Right cardiac atrium (tissue), 5 donors: ENCODE results near the gene F11R. TPM values are rescaled to one million over a fixed set of nuclear protein-coding genes. Genes with fewer than 3 reads are reported as not detected.
"Not testable (repeated sequence)": the region's sequence is repeated elsewhere in the genome, so short reads cannot be mapped to it uniquely, and the experiment has no call there.

Experiments used
- ATAC-seq, 2 donors: fragments of 200-7000 bp; cut with Tn5 transposase; one replicate each; pipeline versions ENCODE4 v1.8.0 to v1.9.1; 2020; ENCODE audit warnings: moderate library complexity in 2 of 2, mild to moderate bottlenecking in 1 of 2
- DNase-seq, 3 donors: peaks; one replicate each; pipeline ENCODE4 v3.0.0-alpha.2; 2020
- H3K27ac ChIP-seq: one replicate; pipeline ENCODE4 v1.5.1; 2013; ENCODE audit warnings: mild to moderate bottlenecking, low read length, control low read depth, moderate library complexity
- H3K27me3 ChIP-seq: one replicate; pipeline ENCODE4 v1.6.1; 2013; ENCODE audit not compliant: control insufficient read depth, insufficient read depth
- H3K4me1 ChIP-seq: one replicate; pipeline ENCODE4 v1.6.1; 2013; ENCODE audit warnings: low read length; ENCODE audit not compliant: control insufficient read depth, insufficient read depth
- H3K4me3 ChIP-seq: one replicate; pipeline ENCODE4 v1.5.1; 2013; ENCODE audit warnings: low read length, control low read depth
- H3K9me3 ChIP-seq: one replicate; pipeline ENCODE4 v1.6.1; 2013; ENCODE audit warnings: low read length; ENCODE audit not compliant: control insufficient read depth
- WGBS: extraction: QIAGEN DNeasy Blood & Tissue Kit; methylation state at CpG from one replicate; pipeline ENCODE4 v1.1.7; 2013; 5-methylcytosine and 5-hydroxymethylcytosine counted together
- intact Hi-C, 4 donors: fragments of 100-400 bp; cut with DNase I; formaldehyde crosslinking; loops; one replicate each; pipeline versions ENCODE4 v1.11.0 to v1.14.0; 2022 to 2023
- polyA plus RNA-seq: library from polyadenylated mRNA; stranded (reverse); fragments of 200-250 nt; gene quantifications from one replicate; pipeline ENCODE4 v1.2.3, GENCODE V29; 2013
- total RNA-seq, 4 donors: library from RNA; stranded (reverse); fragmentation: NEBNext Ultra II Directional; extraction: Animal tissue kit (Norgen Biotek cat#: 25700); gene quantifications; one replicate each; pipeline ENCODE4 v1.2.1, GENCODE V29; 2021
- donor health status: healthy with polysubstance abuse.
- donor health status: DM: no; HTN: yes; CAD: no.
- donor health status: DM: no; HTN: no; CAD: no.
- donor health status: DM: no; HTN: yes; CAD: no; lungs with severe emphysema.
- donor health status: DM: yes; HTN: yes; CAD: no.

The F11R gene
- total and polyA plus RNA-seq, 5 donors, result 12.6 to 27.2 (median 25.3) TPM

- Histone ChIP-seq H3K4me1 (no peaks in the 10 kb centered on the region), H3K27me3 (no peaks in the 10 kb centered on the region), H3K4me3 (no peak overlapping the region), H3K9me3 (no peaks in the 10 kb centered on the region), H3K27ac (no peak overlapping the region)
- intact Hi-C loops, result no loop called here
- peak in 1 of 2 donors; percentile 9 for ATAC-seq
- 76% methylated on average over 5 of the region's 5 CpGs for WGBS
- no peak for DNase-seq
Measured at GRCh38 chr1:161039546-161039945, 18.6 kb upstream of the F11R start.

GRCh38 chr1:161039154-161039545, 18.2 kb upstream of the F11R start:
- intact Hi-C loops, result no loop called here
- no peak for DNase-seq
- no peaks in the 10 kb centered on the region for H3K27me3 ChIP-seq
- ATAC-seq, result peak in 1 of 2 donors; percentile 22
- no peaks in the 10 kb centered on the region for H3K4me1 ChIP-seq
- H3K9me3 ChIP-seq, result no peaks in the 10 kb centered on the region
- H3K4me3 ChIP-seq, result peak overlapping the region; percentile 68
- 17% methylated on average over 3 of the region's 3 CpGs for WGBS
- no peak overlapping the region for H3K27ac ChIP-seq

GRCh38 chr1:161038523-161039153, 17.7 kb upstream of the F11R start, which contains the start of gene TSTD1:
TSS of gene TSTD1 (minus strand) at chr1:161038964. CDS start at chr1:161038889, 75 bp downstream.
- Histone ChIP-seq H3K9me3 (no peaks in the 10 kb centered on the region), H3K27ac (no peak within 1 kb of the TSS), H3K4me3 (peak within 1 kb of the TSS; percentile 68), H3K4me1 (no peaks in the 10 kb centered on the region), H3K27me3 (no peaks in the 10 kb centered on the region)
- 37% methylated on average over 54 of the region's 54 CpGs for WGBS
- intact Hi-C loops, result no loop called here
- peak; percentile 61 to 82 (median 81) for DNase-seq
- ATAC-seq, result peak; percentile 80 to 86

- H3K27me3 ChIP-seq, result no peaks in the 10 kb centered on the region
- 58% methylated on average over 21 of the region's 21 CpGs for WGBS
- DNase-seq (peak in 1 of 3 donors; percentile 54), ATAC-seq (peak; percentile 8 to 11)
- no peaks in the 10 kb centered on the region for H3K4me1 ChIP-seq
- intact Hi-C loops, result no loop called here
- no peak overlapping the region for H3K27ac ChIP-seq
- peak overlapping the region; percentile 68 for H3K4me3 ChIP-seq
- no peaks in the 10 kb centered on the region for H3K9me3 ChIP-seq
Measured at GRCh38 chr1:161037661-161038522, 16.9 kb upstream of the F11R start.

- ATAC-seq, result no peak
- 96% methylated on average over 3 of the region's 3 CpGs for WGBS
- no peaks in the 10 kb centered on the region for H3K9me3 ChIP-seq
- H3K27me3 ChIP-seq, result no peaks in the 10 kb centered on the region
- no peak overlapping the region for H3K27ac ChIP-seq
- H3K4me3 ChIP-seq, result no peak overlapping the region
- no peak for DNase-seq
- intact Hi-C loops, result no loop called here
- peaks cover 2% of the 10 kb centered on the region for H3K4me1 ChIP-seq
Measured at GRCh38 chr1:161033751-161034150, 12.8 kb upstream of the F11R start.

GRCh38 chr1:161032409-161032808, 11.5 kb upstream of the F11R start:
- no peak overlapping the region for H3K4me3 ChIP-seq
- WGBS, result 49% methylated on average over 1 of the region's 1 CpG
- DNase-seq, result no peak
- no peak for ATAC-seq
- no peaks in the 10 kb centered on the region for H3K9me3 ChIP-seq
- intact Hi-C loops, result no loop called here
- H3K4me1 ChIP-seq, result peaks cover 2% of the 10 kb centered on the region
- peak overlapping the region; percentile 50 for H3K27ac ChIP-seq
- H3K27me3 ChIP-seq, result no peaks in the 10 kb centered on the region

GRCh38 chr1:161031874-161032273, 10.9 kb upstream of the F11R start:
- Histone ChIP-seq H3K27ac (no peak overlapping the region), H3K4me3 (no peak overlapping the region), H3K9me3 (no peaks in the 10 kb centered on the region), H3K4me1 (peaks cover 2% of the 10 kb centered on the region), H3K27me3 (no peaks in the 10 kb centered on the region)
- ATAC-seq, result no peak
- no peak for DNase-seq
- 60% methylated on average over 2 of the region's 2 CpGs for WGBS
- intact Hi-C loops, result no loop called here

GRCh38 chr1:161029466-161029865, 8.5 kb upstream of the F11R start:
- H3K9me3 ChIP-seq, ATAC-seq, H3K27me3 ChIP-seq, H3K4me1 ChIP-seq, H3K27ac ChIP-seq, H3K4me3 ChIP-seq, intact Hi-C loops: not testable (repeated sequence)
- 97% methylated on average over 32 of the region's 32 CpGs for WGBS
- DNase-seq, result peak in 1 of 3 donors; percentile 52

- H3K9me3 ChIP-seq, ATAC-seq, H3K27ac ChIP-seq, H3K27me3 ChIP-seq, H3K4me1 ChIP-seq, H3K4me3 ChIP-seq, DNase-seq, intact Hi-C loops: not testable (repeated sequence)
- 67% methylated on average over 1 of the region's 1 CpG for WGBS
Measured at GRCh38 chr1:161026954-161027353, 6.0 kb upstream of the F11R start.

GRCh38 chr1:161022432-161022831, 1.5 kb upstream of the F11R start:
- 93% methylated on average over 12 of the region's 12 CpGs for WGBS
- intact Hi-C loops, result not testable (repeated sequence)

GRCh38 chr1:161021970-161022353, 1.0 kb upstream of the F11R start:
- H3K27ac ChIP-seq, result no peak overlapping the region
- H3K9me3 ChIP-seq, result no peaks in the 10 kb centered on the region
- no peak overlapping the region for H3K4me3 ChIP-seq
- intact Hi-C loops, result no loop called here
- H3K27me3 ChIP-seq, result no peaks in the 10 kb centered on the region
- ATAC-seq (no peak), DNase-seq (no peak)
- H3K4me1 ChIP-seq, result peaks cover 9% of the 10 kb centered on the region
- 86% methylated on average over 2 of the region's 2 CpGs for WGBS

More at GRCh38 chr1:161022432-161022831, 1.5 kb upstream of the F11R start:
- H3K4me3 ChIP-seq, H3K9me3 ChIP-seq, ATAC-seq, H3K27me3 ChIP-seq, DNase-seq, H3K27ac ChIP-seq, H3K4me1 ChIP-seq: not testable (repeated sequence)
